ENCODE results near the gene NBEA. TPM values are rescaled to one million over a fixed set of nuclear protein-coding genes. Genes with fewer than 3 reads are reported as not detected.

NBEA gene
- total RNA-seq, 1 donor from 2014 or later = 23.5 TPM

DNA sequence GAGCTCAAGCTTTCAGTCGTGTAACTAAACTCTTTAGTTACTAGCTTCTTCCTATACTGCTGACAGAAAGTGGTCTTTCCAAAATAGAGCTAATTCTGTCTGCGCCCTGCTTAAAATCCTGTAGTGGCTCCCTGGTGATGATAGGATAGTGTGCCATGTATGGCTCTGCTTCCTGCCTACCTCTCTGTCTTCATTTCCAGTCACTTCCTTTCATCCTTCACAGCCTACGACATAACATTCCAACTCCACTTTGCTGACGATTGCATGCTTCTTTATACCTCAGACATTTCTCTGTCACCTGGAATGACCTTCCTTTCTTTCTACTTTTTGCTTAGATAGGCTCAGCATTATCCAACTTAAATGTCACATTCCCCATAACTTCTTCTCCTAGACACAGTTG, 343.6 kb downstream of the NBEA start:
- Histone ChIP-seq H3K27me3 (ENCODE audit: control insufficient read depth in 3 of 3, insufficient read depth in 3 of 3, low read length in 3 of 3) (no peaks in the 10 kb centered on the region), H3K27ac (ENCODE audit: low read depth, low read length) (no peak overlapping the region), H3K4me3 (ENCODE audit: low read length in 3 of 3) (no peak overlapping the region), H3K9me3 (ENCODE audit: control insufficient read depth in 3 of 3, low read length in 3 of 3) (no peaks in the 10 kb centered on the region), H3K4me1 (ENCODE audit: control insufficient read depth in 3 of 3, insufficient read depth in 3 of 3, low read length in 3 of 3) (no peaks in the 10 kb centered on the region), H3K36me3 (ENCODE audit: control insufficient read depth in 3 of 3, insufficient read depth in 3 of 3, low read length in 3 of 3) (no peaks in the 10 kb centered on the region), H3K9ac (ENCODE audit: low read depth in 1 of 3, low read length in 3 of 3) (no peak overlapping the region)

DNA sequence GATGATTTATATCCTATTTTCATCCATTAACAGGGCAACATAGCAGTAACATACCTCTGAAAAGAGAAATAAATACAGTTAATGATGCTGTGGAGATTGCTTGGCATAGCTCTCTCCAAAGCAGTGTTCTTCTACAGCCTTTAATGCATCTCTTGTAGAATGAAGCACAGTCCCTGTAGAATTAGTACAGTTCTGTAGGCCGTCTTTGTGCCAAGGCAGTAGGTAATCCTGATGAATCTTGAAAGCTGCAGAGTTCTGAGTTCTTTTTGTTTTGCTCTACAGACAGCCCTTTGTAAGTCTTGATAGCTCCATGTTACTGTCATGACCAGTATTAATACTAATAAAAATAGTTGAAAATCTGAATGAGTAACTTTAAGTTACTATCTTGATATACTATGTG, 350.3 kb downstream of the NBEA start:
- H3K9me3 ChIP-seq (ENCODE audit: control insufficient read depth in 3 of 3, low read length in 3 of 3) = no peaks in the 10 kb centered on the region
- no peak overlapping the region for H3K27ac ChIP-seq (ENCODE audit: low read depth, low read length)
- H3K9ac ChIP-seq (ENCODE audit: low read depth in 1 of 3, low read length in 3 of 3) = no peak overlapping the region
- no peaks in the 10 kb centered on the region for H3K27me3 ChIP-seq (ENCODE audit: control insufficient read depth in 3 of 3, insufficient read depth in 3 of 3, low read length in 3 of 3)
- H3K4me3 ChIP-seq (ENCODE audit: low read length in 3 of 3) = no peak overlapping the region
- no peaks in the 10 kb centered on the region for H3K4me1 ChIP-seq (ENCODE audit: control insufficient read depth in 3 of 3, insufficient read depth in 3 of 3, low read length in 3 of 3)
- no peaks in the 10 kb centered on the region for H3K36me3 ChIP-seq (ENCODE audit: control insufficient read depth in 3 of 3, insufficient read depth in 3 of 3, low read length in 3 of 3)

- H3K36me3 ChIP-seq (ENCODE audit: control insufficient read depth in 3 of 3, insufficient read depth in 3 of 3, low read length in 3 of 3) = no peaks in the 10 kb centered on the region
- H3K27ac ChIP-seq (ENCODE audit: low read depth, low read length) = no peak overlapping the region
- H3K9me3 ChIP-seq (ENCODE audit: control insufficient read depth in 3 of 3, low read length in 3 of 3) = no peaks in the 10 kb centered on the region
- no peaks in the 10 kb centered on the region for H3K27me3 ChIP-seq (ENCODE audit: control insufficient read depth in 3 of 3, insufficient read depth in 3 of 3, low read length in 3 of 3)
- no peak overlapping the region for H3K4me3 ChIP-seq (ENCODE audit: low read length in 3 of 3)
- H3K9ac ChIP-seq (ENCODE audit: low read depth in 1 of 3, low read length in 3 of 3) = no peak overlapping the region
- H3K4me1 ChIP-seq (ENCODE audit: control insufficient read depth in 3 of 3, insufficient read depth in 3 of 3, low read length in 3 of 3) = no peaks in the 10 kb centered on the region
Measured at GRCh38 chr13:35293579-35294226, 351.6 kb downstream of the NBEA start.

GRCh38 chr13:35309706-35310105, 367.6 kb downstream of the NBEA start:
- no peak overlapping the region for H3K27ac ChIP-seq (ENCODE audit: low read depth, low read length)
- H3K27me3 ChIP-seq (ENCODE audit: control insufficient read depth in 3 of 3, insufficient read depth in 3 of 3, low read length in 3 of 3) = no peaks in the 10 kb centered on the region
- no peak overlapping the region for H3K9ac ChIP-seq (ENCODE audit: low read depth in 1 of 3, low read length in 3 of 3)
- no peak overlapping the region for H3K4me3 ChIP-seq (ENCODE audit: low read length in 3 of 3)
- no peaks in the 10 kb centered on the region for H3K36me3 ChIP-seq (ENCODE audit: control insufficient read depth in 3 of 3, insufficient read depth in 3 of 3, low read length in 3 of 3)
- no peaks in the 10 kb centered on the region for H3K9me3 ChIP-seq (ENCODE audit: control insufficient read depth in 3 of 3, low read length in 3 of 3)
- H3K4me1 ChIP-seq (ENCODE audit: control insufficient read depth in 3 of 3, insufficient read depth in 3 of 3, low read length in 3 of 3) = no peaks in the 10 kb centered on the region

- no peak overlapping the region for H3K27ac ChIP-seq (ENCODE audit: low read depth, low read length)
- no peaks in the 10 kb centered on the region for H3K36me3 ChIP-seq (ENCODE audit: control insufficient read depth in 3 of 3, insufficient read depth in 3 of 3, low read length in 3 of 3)
- no peaks in the 10 kb centered on the region for H3K9me3 ChIP-seq (ENCODE audit: control insufficient read depth in 3 of 3, low read length in 3 of 3)
- no peaks in the 10 kb centered on the region for H3K27me3 ChIP-seq (ENCODE audit: control insufficient read depth in 3 of 3, insufficient read depth in 3 of 3, low read length in 3 of 3)
- H3K9ac ChIP-seq (ENCODE audit: low read depth in 1 of 3, low read length in 3 of 3) = no peak overlapping the region
- no peak overlapping the region for H3K4me3 ChIP-seq (ENCODE audit: low read length in 3 of 3)
- no peaks in the 10 kb centered on the region for H3K4me1 ChIP-seq (ENCODE audit: control insufficient read depth in 3 of 3, insufficient read depth in 3 of 3, low read length in 3 of 3)
Measured at GRCh38 chr13:35332134-35332533, 390.1 kb downstream of the NBEA start.

- Histone ChIP-seq H3K4me1 (ENCODE audit: control insufficient read depth in 3 of 3, insufficient read depth in 3 of 3, low read length in 3 of 3) (no peaks in the 10 kb centered on the region), H3K36me3 (ENCODE audit: control insufficient read depth in 3 of 3, insufficient read depth in 3 of 3, low read length in 3 of 3) (no peaks in the 10 kb centered on the region), H3K27ac (ENCODE audit: low read depth, low read length) (no peak overlapping the region), H3K9me3 (ENCODE audit: control insufficient read depth in 3 of 3, low read length in 3 of 3) (no peaks in the 10 kb centered on the region), H3K4me3 (ENCODE audit: low read length in 3 of 3) (no peak overlapping the region), H3K27me3 (ENCODE audit: control insufficient read depth in 3 of 3, insufficient read depth in 3 of 3, low read length in 3 of 3) (no peaks in the 10 kb centered on the region), H3K9ac (ENCODE audit: low read depth in 1 of 3, low read length in 3 of 3) (no peak overlapping the region)
Measured at GRCh38 chr13:35333157-35333556, 391.1 kb downstream of the NBEA start.

DNA sequence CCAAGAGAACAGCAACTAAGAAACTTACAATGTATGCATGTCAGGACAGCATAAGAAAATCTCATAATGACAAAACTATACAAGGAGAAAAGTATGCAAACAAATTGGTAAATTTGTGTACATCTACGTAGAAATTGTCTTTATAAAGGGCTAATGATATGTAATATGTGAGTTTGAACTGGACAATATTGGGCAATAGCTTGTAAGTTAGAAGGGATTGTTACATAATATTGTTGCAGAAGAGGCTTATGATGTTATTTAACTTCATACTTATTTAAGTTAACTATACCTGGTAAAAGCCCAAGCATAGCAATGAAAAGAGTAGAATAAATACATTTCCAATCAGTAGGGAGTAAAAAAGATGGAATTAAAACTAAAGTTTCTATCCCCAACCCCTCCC, 400.4 kb downstream of the NBEA start:
- no peaks in the 10 kb centered on the region for H3K9me3 ChIP-seq (ENCODE audit: control insufficient read depth in 3 of 3, low read length in 3 of 3)
- H3K36me3 ChIP-seq (ENCODE audit: control insufficient read depth in 3 of 3, insufficient read depth in 3 of 3, low read length in 3 of 3) = no peaks in the 10 kb centered on the region
- no peaks in the 10 kb centered on the region for H3K4me1 ChIP-seq (ENCODE audit: control insufficient read depth in 3 of 3, insufficient read depth in 3 of 3, low read length in 3 of 3)
- H3K27ac ChIP-seq (ENCODE audit: low read depth, low read length) = no peak overlapping the region
- no peak overlapping the region for H3K4me3 ChIP-seq (ENCODE audit: low read length in 3 of 3)
- H3K27me3 ChIP-seq (ENCODE audit: control insufficient read depth in 3 of 3, insufficient read depth in 3 of 3, low read length in 3 of 3) = no peaks in the 10 kb centered on the region
- H3K9ac ChIP-seq (ENCODE audit: low read depth in 1 of 3, low read length in 3 of 3) = no peak overlapping the region

DNA sequence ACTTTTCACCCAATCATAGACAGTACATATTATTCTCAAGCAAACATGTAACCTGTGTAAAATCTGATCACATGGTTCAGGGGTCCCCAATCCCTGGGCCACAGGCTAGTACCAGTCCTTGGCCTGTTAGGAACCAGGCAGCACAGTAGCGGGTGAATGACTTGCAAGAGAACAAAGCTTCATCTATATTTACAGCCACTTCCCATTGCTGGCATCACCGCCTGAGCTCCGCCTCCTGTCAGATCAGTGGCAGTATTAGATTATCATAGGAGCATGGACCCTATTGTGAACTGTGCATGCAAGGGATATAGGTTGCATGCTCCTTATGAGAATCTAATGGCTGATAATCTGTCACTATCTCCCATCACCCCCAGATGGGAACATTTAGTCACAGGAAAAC, 401.3 kb downstream of the NBEA start:
- no peaks in the 10 kb centered on the region for H3K4me1 ChIP-seq (ENCODE audit: control insufficient read depth in 3 of 3, insufficient read depth in 3 of 3, low read length in 3 of 3)
- no peak overlapping the region for H3K9ac ChIP-seq (ENCODE audit: low read depth in 1 of 3, low read length in 3 of 3)
- no peaks in the 10 kb centered on the region for H3K27me3 ChIP-seq (ENCODE audit: control insufficient read depth in 3 of 3, insufficient read depth in 3 of 3, low read length in 3 of 3)
- H3K36me3 ChIP-seq (ENCODE audit: control insufficient read depth in 3 of 3, insufficient read depth in 3 of 3, low read length in 3 of 3) = no peaks in the 10 kb centered on the region
- H3K4me3 ChIP-seq (ENCODE audit: low read length in 3 of 3) = no peak overlapping the region
- H3K27ac ChIP-seq (ENCODE audit: low read depth, low read length) = no peak overlapping the region
- no peaks in the 10 kb centered on the region for H3K9me3 ChIP-seq (ENCODE audit: control insufficient read depth in 3 of 3, low read length in 3 of 3)

- H3K27ac ChIP-seq (ENCODE audit: low read depth, low read length) = no peak overlapping the region
- H3K27me3 ChIP-seq (ENCODE audit: control insufficient read depth in 3 of 3, insufficient read depth in 3 of 3, low read length in 3 of 3) = no peaks in the 10 kb centered on the region
- no peaks in the 10 kb centered on the region for H3K36me3 ChIP-seq (ENCODE audit: control insufficient read depth in 3 of 3, insufficient read depth in 3 of 3, low read length in 3 of 3)
- H3K9me3 ChIP-seq (ENCODE audit: control insufficient read depth in 3 of 3, low read length in 3 of 3) = no peaks in the 10 kb centered on the region
- H3K4me3 ChIP-seq (ENCODE audit: low read length in 3 of 3) = no peak overlapping the region
- no peak overlapping the region for H3K9ac ChIP-seq (ENCODE audit: low read depth in 1 of 3, low read length in 3 of 3)
- no peaks in the 10 kb centered on the region for H3K4me1 ChIP-seq (ENCODE audit: control insufficient read depth in 3 of 3, insufficient read depth in 3 of 3, low read length in 3 of 3)
Measured at GRCh38 chr13:35345992-35346391, 403.9 kb downstream of the NBEA start.

- H3K4me3 ChIP-seq (ENCODE audit: low read length in 3 of 3) = no peak overlapping the region
- H3K36me3 ChIP-seq (ENCODE audit: control insufficient read depth in 3 of 3, insufficient read depth in 3 of 3, low read length in 3 of 3) = no peaks in the 10 kb centered on the region
- no peak overlapping the region for H3K9ac ChIP-seq (ENCODE audit: low read depth in 1 of 3, low read length in 3 of 3)
- H3K27me3 ChIP-seq (ENCODE audit: control insufficient read depth in 3 of 3, insufficient read depth in 3 of 3, low read length in 3 of 3) = no peaks in the 10 kb centered on the region
- H3K27ac ChIP-seq (ENCODE audit: low read depth, low read length) = no peak overlapping the region
- no peaks in the 10 kb centered on the region for H3K9me3 ChIP-seq (ENCODE audit: control insufficient read depth in 3 of 3, low read length in 3 of 3)
- H3K4me1 ChIP-seq (ENCODE audit: control insufficient read depth in 3 of 3, insufficient read depth in 3 of 3, low read length in 3 of 3) = no peaks in the 10 kb centered on the region
Measured at GRCh38 chr13:35346494-35346893, 404.4 kb downstream of the NBEA start.

Data from skeletal muscle tissue (tissue), 4 donors.